VCaP (cell line): ENCODE data around the gene MPP1.

Source experiments
- H3K27ac ChIP-seq: fragments of 450-650 bp; 2 replicates; pipeline ENCODE4 v1.5.1; 2017
- CTCF ChIP-seq: fragments of 450-650 bp; conservative IDR thresholded peaks from 2 replicates; pipeline ENCODE4 v1.5.1; 2017; ENCODE audit warnings: mild to moderate bottlenecking, moderate library complexity

The MPP1 gene

GRCh38 chrX:154739952-154740465, 65.3 kb downstream of the MPP1 start:
- TF ChIP-seq CTCF: no peak
- H3K27ac ChIP-seq: no peak overlapping the region

- no peak for TF ChIP-seq CTCF
Observed at GRCh38 chrX:154738011-154738738, 67.1 kb downstream of the MPP1 start.

GRCh38 chrX:154737136-154737535, 68.1 kb downstream of the MPP1 start:
- H3K27ac ChIP-seq: no peak overlapping the region

More at GRCh38 chrX:154738011-154738738, 67.1 kb downstream of the MPP1 start:
- H3K27ac ChIP-seq: no peak overlapping the region

GRCh38 chrX:154735695-154736393, 69.4 kb downstream of the MPP1 start:
- no peak for TF ChIP-seq CTCF
- no peak overlapping the region for H3K27ac ChIP-seq

More at GRCh38 chrX:154737136-154737535, 68.1 kb downstream of the MPP1 start:
- no peak for TF ChIP-seq CTCF

GRCh38 chrX:154734061-154734781, 71.1 kb downstream of the MPP1 start:
- H3K27ac ChIP-seq: no peak overlapping the region

GRCh38 chrX:154733066-154733425, 72.2 kb downstream of the MPP1 start:
- no peak for TF ChIP-seq CTCF
- H3K27ac ChIP-seq: no peak overlapping the region

More at GRCh38 chrX:154734061-154734781, 71.1 kb downstream of the MPP1 start:
- no peak for TF ChIP-seq CTCF
